GM12878 (cell line): Measurements from ENCODE around the gene PRSS36. TPM values are rescaled to one million over a fixed set of nuclear protein-coding genes. Genes with fewer than 3 reads are reported as not detected.

Experiments
- ATAC-seq: fragments of 200-7000 bp; cut with Tn5 transposase; 3 replicates; pipeline ENCODE4 v1.9.1; 2020; ENCODE audit warnings: mild to moderate bottlenecking, moderate library complexity
- BruUV-seq: library from RNA; stranded (reverse); fragments of 400-500 nt; replicated peaks from 2 replicates; lab custom pipeline; 2021; lab: Mats Ljungman, UMichigan
- CTCF ChIA-PET: fragments of 300-600 bp; sonication (Branson Sonifier 250); formaldehyde crosslinking; extraction: SDS; loops from one replicate; lab custom pipeline; 2021; ENCODE audit warnings: inconsistent platforms; lab: Yijun Ruan, JAX
- POLR2A ChIA-PET: fragments of 350-600 bp; formaldehyde crosslinking; extraction: SDS; loops from one replicate; lab custom pipeline; 2021; ENCODE audit warnings: inconsistent platforms; lab: Charles Lee
- RAD21 ChIA-PET: fragments of 300-600 bp; sonication (Branson Sonifier 250); formaldehyde crosslinking; loops from one replicate; lab custom pipeline; 2023; ENCODE audit warnings: antibody characterized with exemption; ENCODE audit not compliant: unreplicated experiment; lab: Charles Lee
- SMC1A ChIA-PET: fragments of 300-600 bp; sonication (Branson Sonifier 250); formaldehyde crosslinking; loops from one replicate; lab custom pipeline; 2023; ENCODE audit not compliant: unreplicated experiment, uncharacterized antibody; lab: Charles Lee
- DNase-seq: peaks from one replicate; pipeline ENCODE4 v3.0.0-alpha.2; 2011; ENCODE audit warnings: low read depth, low spot score
- FAIRE-seq: peaks from 3 replicates; lab custom pipeline; 2011; peaks lifted over from hg19 to GRCh38; lab: Jason Lieb, UNC
- H2AFZ ChIP-seq: 2 replicates; pipeline ENCODE4 v1.6.0; 2011; ENCODE audit warnings: low read depth, low read length, control low read depth; ENCODE audit not compliant: control insufficient read depth
- H3K27ac ChIP-seq: 2 replicates; pipeline ENCODE4 v1.5.1; 2011; ENCODE audit warnings: control low read depth; ENCODE audit not compliant: control insufficient read depth, insufficient read depth
- H3K27me3 ChIP-seq, 2 experiments: replicated peaks in 1 of 2; 2 replicates each; pipeline versions ENCODE4 v1.6.0 to v1.6.1; 2011; ENCODE audit warnings: low read length in 1 of 2; ENCODE audit not compliant: control insufficient read depth in 2 of 2, insufficient read depth in 2 of 2
- H3K36me3 ChIP-seq, 2 experiments: 2 replicates each; pipeline ENCODE4 v1.5.1; 2011; ENCODE audit warnings: low read length in 1 of 2; ENCODE audit not compliant: control insufficient read depth in 2 of 2, insufficient read depth in 2 of 2
- H3K4me1 ChIP-seq: 2 replicates; pipeline ENCODE4 v1.6.1; 2011; ENCODE audit warnings: mild to moderate bottlenecking, low read length, moderate library complexity, mixed read lengths; ENCODE audit not compliant: control insufficient read depth, insufficient read depth
- H3K4me2 ChIP-seq: 2 replicates; pipeline ENCODE4 v1.6.0; 2011; ENCODE audit warnings: control low read depth; ENCODE audit not compliant: control insufficient read depth, insufficient read depth
- H3K4me3 ChIP-seq: fragments of 200-600 bp; sonication (generic); 2 replicates; pipeline ENCODE4 v1.5.1; 2016
- H3K79me2 ChIP-seq: 2 replicates; pipeline ENCODE4 v1.6.0; 2011; ENCODE audit warnings: low read length; ENCODE audit not compliant: control insufficient read depth, insufficient read depth
- H3K9ac ChIP-seq: 2 replicates; pipeline ENCODE4 v1.8.0; 2011; ENCODE audit warnings: low read length, control low read depth, mixed read lengths; ENCODE audit not compliant: control insufficient read depth, insufficient read depth
- H3K9me3 ChIP-seq: replicated peaks from 3 replicates; pipeline ENCODE4 v1.5.1; 2011; ENCODE audit warnings: mild to moderate bottlenecking, low read length; ENCODE audit not compliant: control insufficient read depth, insufficient read depth
- H4K20me1 ChIP-seq: 2 replicates; pipeline ENCODE4 v1.6.0; 2011; ENCODE audit not compliant: control insufficient read depth, insufficient read depth
- CREM ChIP-seq: IDR thresholded peaks from 2 replicates; pipeline ENCODE4 v1.6.1; 2014; ENCODE audit warnings: antibody characterized with exemption, low read depth
- EZH2 ChIP-seq: IDR thresholded peaks from 2 replicates; pipeline ENCODE4 v1.6.1; 2012; ENCODE audit warnings: low read depth, mild to moderate bottlenecking, control low read depth, inconsistent platforms, low read length, borderline replicate concordance; ENCODE audit not compliant: control insufficient read depth
- FOXM1 ChIP-seq: IDR thresholded peaks from 2 replicates; pipeline ENCODE4 v1.6.1; 2012; ENCODE audit warnings: low read depth, mild to moderate bottlenecking, inconsistent platforms, low read length, moderate library complexity
- MTA3 ChIP-seq: IDR thresholded peaks from 2 replicates; pipeline ENCODE4 v1.6.1; 2012; ENCODE audit warnings: low read length, inconsistent platforms, borderline replicate concordance
- POLR2A ChIP-seq: IDR thresholded peaks from 2 replicates; pipeline ENCODE4 v1.6.1; 2011; ENCODE audit warnings: low read depth, mild to moderate bottlenecking, low read length
- POLR2AphosphoS2 ChIP-seq: IDR thresholded peaks from 2 replicates; pipeline ENCODE4 v1.6.1; 2011; ENCODE audit warnings: low read depth, mild to moderate bottlenecking, low read length, improper control_type of control experiment, moderate library complexity
- POLR2AphosphoS5 ChIP-seq: IDR thresholded peaks from 2 replicates; pipeline ENCODE4 v1.6.1; 2011; ENCODE audit warnings: mild to moderate bottlenecking, low read length, inconsistent platforms
- RAD21 ChIP-seq: IDR thresholded peaks from 2 replicates; pipeline ENCODE4 v1.6.1; 2011; ENCODE audit warnings: mild to moderate bottlenecking, low read depth, low read length, moderate library complexity; ENCODE audit not compliant: insufficient read depth
- REST ChIP-seq: IDR thresholded peaks from 2 replicates; pipeline ENCODE4 v1.6.1; 2012; ENCODE audit warnings: mild to moderate bottlenecking, low read depth, low read length
- SP1 ChIP-seq: IDR thresholded peaks from one replicate; pipeline ENCODE4 v1.6.1; 2011; ENCODE audit warnings: low read depth, low read length
- ZBED1 ChIP-seq: IDR thresholded peaks from 2 replicates; pipeline ENCODE4 v1.6.1; 2016; ENCODE audit warnings: borderline replicate concordance
- ZNF24 ChIP-seq: fragments of 450-650 bp; IDR thresholded peaks from 2 replicates; pipeline ENCODE4 v1.6.1; 2017; ENCODE audit warnings: antibody characterized with exemption, mild to moderate bottlenecking
- WGBS: methylation state at CpG from one replicate; pipeline ENCODE4 v1.1.6; 2016; ENCODE audit warnings: low lambda C conversion rate; ENCODE audit not compliant: insufficient replicate concordance, insufficient coverage; ENCODE audit errors: missing lambda C conversion rate; 5-methylcytosine and 5-hydroxymethylcytosine counted together
- in situ Hi-C: fragments of 300-500 bp; cut with MboI; formaldehyde crosslinking; loops from 9 replicates; pipeline ENCODE4 v1.14.3; 2018; ENCODE audit warnings: mixed read lengths
- intact Hi-C: fragments of 100-400 bp; cut with micrococcal nuclease; formaldehyde crosslinking; loops from one replicate; pipeline ENCODE4 v1.14.2; 2022; ENCODE audit not compliant: unreplicated experiment
- polyA plus RNA-seq, 11 experiments: library from polyadenylated mRNA; depleted of rRNA in 4 of 11; unstranded in 6 of 11; stranded (reverse) in 5 of 11; fragments of >200 nt; fragmentation: Nextera tagmentation in 4 of 11; fragmentation: Illumina TruSeq in 1 of 11; extraction: Ambion mirVana in 4 of 11; extraction: Trizol in 1 of 11; gene quantifications; 1 replicate in 1 of 11; 2 replicates in 10 of 11; pipeline versions ENCODE4 v1.2.1 to v1.2.3, GENCODE V29; 2011 to 2016; ENCODE audit warnings: inconsistent platforms in 2 of 11, missing spikeins in 2 of 11, low read depth in 1 of 11
- total RNA-seq, 4 experiments: library from RNA; depleted of rRNA in 3 of 4; stranded (reverse); fragments of >200 nt in 3 of 4; fragmentation: Illumina TruSeq in 1 of 4; extraction: Trizol in 1 of 4; gene quantifications; 2 replicates each; pipeline versions ENCODE4 v1.2.1 to v1.2.3, GENCODE V29; 2013 to 2021

Gene PRSS36
- total and polyA plus RNA-seq, 10 of the 15 experiments (the other 5 are each of a cell fraction or from before 2014, with no cell fraction given): 0.11 to 1.1 (median 0.17) TPM; not detected in 3

- no peak overlapping the region for H3K4me2 ChIP-seq
- 63% methylated on average over 7 of the region's 7 CpGs for WGBS
- no peaks in the 10 kb centered on the region for H3K27me3 ChIP-seq
- POLR2A ChIA-PET: interaction anchor here (0.6 to 1.9 kb wide), 4 partner anchors 10 to 140 kb away, joined by 3 to 10 read pairs (median 4); no protein-coding TSS in a partner anchor
- peaks cover 3% of the 10 kb centered on the region; the same call in 1 of the 2 replicates for H3K79me2 ChIP-seq
- no peak overlapping the region for H3K9ac ChIP-seq
- no peak overlapping the region for H2AFZ ChIP-seq
- peaks cover 10 to 23% of the 10 kb centered on the region in 2 experiments for H3K36me3 ChIP-seq
- ATAC-seq: no peak
- SMC1A ChIA-PET: interaction anchor here (0.6 to 1.1 kb wide), 6 partner anchors 9 to 135 kb away, joined by 3 to 4 read pairs (median 3); partner anchors contain the start of gene FUS
- in situ Hi-C loops: no loop called here
- H3K4me1 ChIP-seq: peaks cover 16% of the 10 kb centered on the region
- no peak for FAIRE-seq
- no peak for DNase-seq
- peak; percentile 42; the same call in 1 of the 2 replicates for TF ChIP-seq POLR2AphosphoS2
- peak; percentile 61 for TF ChIP-seq POLR2A
- TF ChIP-seq RAD21: no peak
- no peak for TF ChIP-seq REST
- no peak for TF ChIP-seq FOXM1
- TF ChIP-seq MTA3: no peak
- 0 out of 2 replicates have a peak, but pooled peaks have one; percentile 18 for TF ChIP-seq ZBED1
- no peak for TF ChIP-seq SP1
- TF ChIP-seq EZH2: no peak
- TF ChIP-seq POLR2AphosphoS5: peak; percentile 43
- no peak for TF ChIP-seq ZNF24
- no peak for TF ChIP-seq CREM
- RAD21 ChIA-PET: no interaction called here
- CTCF ChIA-PET: interaction anchor here (0.7 to 1.7 kb wide), 7 partner anchors 10 to 257 kb away, joined by 3 to 5 read pairs (median 3); no protein-coding TSS in a partner anchor
- intact Hi-C loops: no loop called here
- no peak overlapping the region for H3K4me3 ChIP-seq
- H3K9me3 ChIP-seq: no peaks in the 10 kb centered on the region
- no peaks in the 10 kb centered on the region for H4K20me1 ChIP-seq
- H3K27ac ChIP-seq: no peak overlapping the region
- BruUV-seq: no TSS peak
Measured at GRCh38 chr16:31198207-31198882, 48.5 kb upstream of the PRSS36 start.
